HG03064 (cell line): ENCODE data around the gene PALM.
"Not testable (repeated sequence)": the region's sequence is repeated elsewhere in the genome, so short reads cannot be mapped to it uniquely, and the experiment has no call there.

ENCODE experiments used
- ATAC-seq: cut with Tn5 transposase; IDR thresholded peaks from one replicate; pipeline ENCODE4 v1.9.1; 2021; ENCODE audit warnings: low read depth; ENCODE audit not compliant: unreplicated experiment

Gene PALM

GRCh38 chr19:678791-679388, 29.8 kb upstream of the PALM start:
- ATAC-seq: no peak

GRCh38 chr19:679418-680286, 29.1 kb upstream of the PALM start:
- peak; percentile 15 for ATAC-seq

GRCh38 chr19:680287-681028, 28.3 kb upstream of the PALM start:
- peak; percentile 65 for ATAC-seq

GRCh38 chr19:681029-682019, 27.4 kb upstream of the PALM start:
- no peak for ATAC-seq

- no peak for ATAC-seq
Measured at GRCh38 chr19:682678-683320, 25.9 kb upstream of the PALM start.

GRCh38 chr19:685454-685931, 23.2 kb upstream of the PALM start:
- ATAC-seq: no peak

GRCh38 chr19:686589-687297, 22.0 kb upstream of the PALM start:
- ATAC-seq: no peak

GRCh38 chr19:687569-688166, 21.1 kb upstream of the PALM start:
- ATAC-seq: no peak

- ATAC-seq: no peak
Measured at GRCh38 chr19:688214-688613, 20.5 kb upstream of the PALM start.

- no peak for ATAC-seq
Measured at GRCh38 chr19:688992-689391, 19.7 kb upstream of the PALM start.

- no peak for ATAC-seq
Measured at GRCh38 chr19:690203-690602, 18.5 kb upstream of the PALM start.

- ATAC-seq: no peak
Measured at GRCh38 chr19:694481-695351, 14.0 kb upstream of the PALM start.

GRCh38 chr19:695352-695949, 13.3 kb upstream of the PALM start, which contains the start of gene PRSS57:
PRSS57 (minus strand) TSS chr19:695452; CDS start chr19:695430, 22 bp downstream.
- ATAC-seq: no peak

GRCh38 chr19:698529-698928, 10.2 kb upstream of the PALM start:
- not testable (repeated sequence) for ATAC-seq

GRCh38 chr19:699885-700284, 8.8 kb upstream of the PALM start:
- ATAC-seq: not testable (repeated sequence)

- ATAC-seq: not testable (repeated sequence)
Measured at GRCh38 chr19:702847-703246, 5.9 kb upstream of the PALM start.

GRCh38 chr19:703329-703650, 5.4 kb upstream of the PALM start:
- no peak for ATAC-seq
